ENCODE data around the gene DAPK2.

DNA sequence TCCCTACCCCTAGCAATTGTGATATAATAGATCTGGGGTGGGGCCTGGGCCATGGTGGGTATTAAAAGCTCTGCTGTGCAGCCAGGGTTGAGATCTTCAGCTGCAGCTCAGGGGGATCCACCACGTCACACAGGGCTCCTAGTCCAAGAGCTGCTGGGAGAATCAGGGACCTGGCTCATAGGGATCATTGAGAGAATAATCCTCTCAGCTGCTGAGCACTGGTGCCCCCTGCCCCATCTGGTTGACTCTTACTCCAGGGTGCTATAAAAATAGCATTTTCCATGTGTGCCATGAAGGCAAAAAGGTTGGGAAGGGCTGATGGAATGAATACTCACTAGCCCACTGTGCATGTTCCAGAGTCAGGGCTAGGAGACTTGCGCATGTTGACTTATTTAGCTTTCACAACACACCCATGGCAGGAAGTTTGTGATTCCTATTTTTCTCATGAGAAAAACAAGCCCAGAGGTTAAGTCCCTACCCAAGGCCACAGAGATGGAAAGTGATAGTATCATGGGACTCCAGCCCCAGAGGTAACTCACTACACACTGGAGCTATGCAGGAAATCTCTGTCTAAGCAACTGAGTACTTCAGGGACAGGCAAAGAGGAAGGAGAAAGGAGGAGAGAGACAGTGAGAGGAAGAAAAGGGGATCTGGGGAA is 118.0 kb downstream of the DAPK2 start:
- TF ChIP-seq ZNF70 (CRISPR knock-in tag; IDR thresholded peaks at IDR 0.05) (no peak), PPARA (CRISPR knock-in tag; IDR thresholded peaks at IDR 0.05; ENCODE audit: borderline replicate concordance) (no peak), CSDC2 (CRISPR knock-in tag; IDR thresholded peaks at IDR 0.05) (no peak), TCF4 (CRISPR knock-in tag; IDR thresholded peaks at IDR 0.05; ENCODE audit: borderline replicate concordance) (no peak), OSR1 (CRISPR knock-in tag; IDR thresholded peaks at IDR 0.05) (no peak), TOX (CRISPR knock-in tag; IDR thresholded peaks at IDR 0.05; ENCODE audit: borderline replicate concordance) (no peak), GLIS3 (CRISPR knock-in tag; IDR thresholded peaks at IDR 0.05) (no peak), BACH2 (CRISPR knock-in tag; IDR thresholded peaks at IDR 0.05; ENCODE audit: borderline replicate concordance) (no peak), TSHZ2 (CRISPR knock-in tag; IDR thresholded peaks at IDR 0.05) (no peak), ZFP30 (CRISPR knock-in tag; IDR thresholded peaks at IDR 0.05) (no peak)
- TF ChIP-seq, protein P1, sequence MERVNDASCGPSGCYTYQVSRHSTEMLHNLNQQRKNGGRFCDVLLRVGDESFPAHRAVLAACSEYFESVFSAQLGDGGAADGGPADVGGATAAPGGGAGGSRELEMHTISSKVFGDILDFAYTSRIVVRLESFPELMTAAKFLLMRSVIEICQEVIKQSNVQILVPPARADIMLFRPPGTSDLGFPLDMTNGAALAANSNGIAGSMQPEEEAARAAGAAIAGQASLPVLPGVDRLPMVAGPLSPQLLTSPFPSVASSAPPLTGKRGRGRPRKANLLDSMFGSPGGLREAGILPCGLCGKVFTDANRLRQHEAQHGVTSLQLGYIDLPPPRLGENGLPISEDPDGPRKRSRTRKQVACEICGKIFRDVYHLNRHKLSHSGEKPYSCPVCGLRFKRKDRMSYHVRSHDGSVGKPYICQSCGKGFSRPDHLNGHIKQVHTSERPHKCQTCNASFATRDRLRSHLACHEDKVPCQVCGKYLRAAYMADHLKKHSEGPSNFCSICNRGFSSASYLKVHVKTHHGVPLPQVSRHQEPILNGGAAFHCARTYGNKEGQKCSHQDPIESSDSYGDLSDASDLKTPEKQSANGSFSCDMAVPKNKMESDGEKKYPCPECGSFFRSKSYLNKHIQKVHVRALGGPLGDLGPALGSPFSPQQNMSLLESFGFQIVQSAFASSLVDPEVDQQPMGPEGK (CRISPR knock-in tag; IDR thresholded peaks at IDR 0.05; ENCODE audit: borderline replicate concordance), result no peak
- TF ChIP-seq, protein P2, sequence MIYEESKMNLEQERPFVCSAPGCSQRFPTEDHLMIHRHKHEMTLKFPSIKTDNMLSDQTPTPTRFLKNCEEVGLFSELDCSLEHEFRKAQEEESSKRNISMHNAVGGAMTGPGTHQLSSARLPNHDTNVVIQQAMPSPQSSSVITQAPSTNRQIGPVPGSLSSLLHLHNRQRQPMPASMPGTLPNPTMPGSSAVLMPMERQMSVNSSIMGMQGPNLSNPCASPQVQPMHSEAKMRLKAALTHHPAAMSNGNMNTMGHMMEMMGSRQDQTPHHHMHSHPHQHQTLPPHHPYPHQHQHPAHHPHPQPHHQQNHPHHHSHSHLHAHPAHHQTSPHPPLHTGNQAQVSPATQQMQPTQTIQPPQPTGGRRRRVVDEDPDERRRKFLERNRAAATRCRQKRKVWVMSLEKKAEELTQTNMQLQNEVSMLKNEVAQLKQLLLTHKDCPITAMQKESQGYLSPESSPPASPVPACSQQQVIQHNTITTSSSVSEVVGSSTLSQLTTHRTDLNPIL (CRISPR knock-in tag; IDR thresholded peaks at IDR 0.05; ENCODE audit: low read depth), result no peak
